GM23338 (cell line): ENCODE results near the gene ARHGAP10.

Source experiments
- EZH2 ChIP-seq: fragments of 200-600 bp; sonication (generic); IDR thresholded peaks from one replicate; pipeline ENCODE4 v1.8.0; 2017; ENCODE audit warnings: antibody characterized with exemption, mild to moderate bottlenecking, low read depth; ENCODE audit not compliant: unreplicated experiment
- JUNB ChIP-seq: IDR thresholded peaks from one replicate; pipeline ENCODE4 v1.6.1; 2016; ENCODE audit warnings: antibody characterized with exemption; ENCODE audit not compliant: unreplicated experiment
- POLR2AphosphoS5 ChIP-seq: IDR thresholded peaks from 2 replicates; pipeline ENCODE4 v1.6.1; 2016; ENCODE audit warnings: antibody characterized with exemption, low read depth
- TF ChIP-seq, protein P1 (sequence below), 2 experiments: fragments of 200-600 bp in 1 of 2; sonication (generic) in 1 of 2; conservative IDR thresholded peaks; 2 replicates each; pipeline versions ENCODE4 v1.5.1 to v1.6.1; 2016 to 2017; ENCODE audit warnings: antibody characterized with exemption in 2 of 2, low read depth in 2 of 2, mild to moderate bottlenecking in 2 of 2, moderate library complexity in 1 of 2

DNA sequence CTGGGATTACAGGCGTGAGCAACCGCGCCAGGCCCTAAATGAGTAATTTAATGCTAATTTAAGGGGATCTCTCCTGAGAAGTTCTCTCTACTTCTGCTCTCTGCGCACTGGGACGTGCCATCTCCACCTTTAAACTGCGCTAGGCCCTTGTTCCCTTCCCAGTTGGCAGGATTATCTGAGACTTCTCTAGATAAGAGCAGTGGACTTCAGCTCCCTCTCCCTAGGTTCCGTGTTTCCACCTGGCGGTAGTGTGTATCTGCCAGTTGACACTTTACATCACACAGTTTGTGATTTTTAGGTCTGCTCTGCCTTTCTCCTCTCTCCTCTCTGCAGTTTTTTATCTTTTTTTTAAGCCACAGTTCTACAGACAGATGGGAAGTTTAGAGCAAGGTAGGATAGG is 40.2 kb downstream of the ARHGAP10 start:
- no peak for TF ChIP-seq POLR2AphosphoS5
- TF ChIP-seq, protein P1, sequence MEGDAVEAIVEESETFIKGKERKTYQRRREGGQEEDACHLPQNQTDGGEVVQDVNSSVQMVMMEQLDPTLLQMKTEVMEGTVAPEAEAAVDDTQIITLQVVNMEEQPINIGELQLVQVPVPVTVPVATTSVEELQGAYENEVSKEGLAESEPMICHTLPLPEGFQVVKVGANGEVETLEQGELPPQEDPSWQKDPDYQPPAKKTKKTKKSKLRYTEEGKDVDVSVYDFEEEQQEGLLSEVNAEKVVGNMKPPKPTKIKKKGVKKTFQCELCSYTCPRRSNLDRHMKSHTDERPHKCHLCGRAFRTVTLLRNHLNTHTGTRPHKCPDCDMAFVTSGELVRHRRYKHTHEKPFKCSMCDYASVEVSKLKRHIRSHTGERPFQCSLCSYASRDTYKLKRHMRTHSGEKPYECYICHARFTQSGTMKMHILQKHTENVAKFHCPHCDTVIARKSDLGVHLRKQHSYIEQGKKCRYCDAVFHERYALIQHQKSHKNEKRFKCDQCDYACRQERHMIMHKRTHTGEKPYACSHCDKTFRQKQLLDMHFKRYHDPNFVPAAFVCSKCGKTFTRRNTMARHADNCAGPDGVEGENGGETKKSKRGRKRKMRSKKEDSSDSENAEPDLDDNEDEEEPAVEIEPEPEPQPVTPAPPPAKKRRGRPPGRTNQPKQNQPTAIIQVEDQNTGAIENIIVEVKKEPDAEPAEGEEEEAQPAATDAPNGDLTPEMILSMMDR (conservative IDR thresholded peaks at IDR 0.05; ENCODE audit: low read depth in 2 of 2): no peak
- TF ChIP-seq EZH2: no peak
- no peak for TF ChIP-seq JUNB
